Neural cell (in vitro differentiated cells): ENCODE measurements around the gene ZBTB46. TPM values are rescaled to one million over a fixed set of nuclear protein-coding genes. Genes with fewer than 3 reads are reported as not detected.

ENCODE experiments used
- H2AFZ ChIP-seq: fragments of 200-600, 300-800 bp; sonication (generic), shearing (Covaris generic); 2 replicates; pipeline ENCODE4 v1.6.0; 2014; ENCODE audit warnings: low read depth, mild to moderate bottlenecking, antibody characterized with exemption, low read length, moderate library complexity
- H3F3A ChIP-seq: fragments of 200-600 bp; shearing (Covaris generic); 2 replicates; pipeline ENCODE4 v1.6.1; 2016; ENCODE audit warnings: mild to moderate bottlenecking, moderate library complexity, mixed read lengths, antibody characterized with exemption, low read length; ENCODE audit not compliant: insufficient read depth, poor library complexity, severe bottlenecking
- H3K27ac ChIP-seq: fragments of 200-600, 300-800 bp; sonication (generic), shearing (Covaris generic); 2 replicates; pipeline ENCODE4 v1.5.1; 2014; ENCODE audit warnings: mild to moderate bottlenecking, low read length, moderate library complexity
- H3K27me3 ChIP-seq: fragments of 300-800, 200-600 bp; sonication (generic), shearing (Covaris generic); 2 replicates; pipeline ENCODE4 v1.6.0; 2014; ENCODE audit warnings: mild to moderate bottlenecking, low read depth, low read length, moderate library complexity; ENCODE audit not compliant: insufficient read depth
- H3K36me3 ChIP-seq: fragments of 300-800, 200-600 bp; sonication (generic), shearing (Covaris generic); 2 replicates; pipeline ENCODE4 v1.5.1; 2014; ENCODE audit warnings: mild to moderate bottlenecking, antibody characterized with exemption, low read length, moderate library complexity; ENCODE audit not compliant: insufficient read depth
- H3K4me2 ChIP-seq: fragments of 300-800, 200-600 bp; sonication (generic), shearing (Covaris generic); 2 replicates; pipeline ENCODE4 v1.6.0; 2014; ENCODE audit warnings: mild to moderate bottlenecking, low read length
- H3K4me3 ChIP-seq: fragments of 300-800, 200-600 bp; sonication (generic), shearing (Covaris generic); 2 replicates; pipeline ENCODE4 v1.5.1; 2014; ENCODE audit warnings: mild to moderate bottlenecking, low read length, moderate library complexity
- H3K79me2 ChIP-seq: fragments of 200-600 bp; shearing (Covaris generic); replicated peaks from 2 replicates; pipeline ENCODE4 v1.6.0; 2014; ENCODE audit warnings: mild to moderate bottlenecking, low read length, moderate library complexity; ENCODE audit not compliant: insufficient read depth
- H3K9ac ChIP-seq: fragments of 300-800, 200-600 bp; sonication (generic), shearing (Covaris generic); 2 replicates; pipeline ENCODE4 v1.6.1; 2016; ENCODE audit warnings: mild to moderate bottlenecking, low read length, mixed read lengths
- H3K9me2 ChIP-seq: fragments of 200-600 bp; shearing (Covaris generic); 2 replicates; pipeline ENCODE4 v1.6.1; 2016; ENCODE audit warnings: mild to moderate bottlenecking, low read length, mixed read lengths; ENCODE audit not compliant: insufficient read depth
- H3K9me3 ChIP-seq: fragments of 200-600, 300-800 bp; sonication (generic), shearing (Covaris generic); 2 replicates; pipeline ENCODE4 v1.6.1; 2016; ENCODE audit warnings: mild to moderate bottlenecking, mixed run types, low read length, moderate library complexity, mixed read lengths
- H4K20me1 ChIP-seq: fragments of 200-600 bp; shearing (Covaris generic); 2 replicates; pipeline ENCODE4 v1.6.1; 2016; ENCODE audit warnings: mild to moderate bottlenecking, mixed run types; ENCODE audit not compliant: insufficient read depth
- CTCF ChIP-seq: fragments of 450-650 bp; IDR thresholded peaks from 2 replicates; pipeline ENCODE4 v1.5.1; 2014; ENCODE audit warnings: antibody characterized with exemption, mild to moderate bottlenecking, moderate library complexity; ENCODE audit not compliant: poor library complexity, severe bottlenecking
- EP300 ChIP-seq: fragments of 450-650 bp; conservative IDR thresholded peaks from 2 replicates; pipeline ENCODE4 v1.6.1; 2014; ENCODE audit warnings: antibody characterized with exemption, mild to moderate bottlenecking, moderate library complexity; ENCODE audit not compliant: poor library complexity, severe bottlenecking
- EZH2 ChIP-seq: fragments of 200-600, 300-800 bp; shearing (Covaris generic), sonication (generic); IDR thresholded peaks from 2 replicates; pipeline ENCODE4 v1.6.1; 2014; ENCODE audit warnings: antibody characterized with exemption, low read length, borderline replicate concordance, mild to moderate bottlenecking; ENCODE audit not compliant: insufficient read depth, poor library complexity, severe bottlenecking
- MXI1 ChIP-seq: fragments of 450-650 bp; conservative IDR thresholded peaks from 2 replicates; pipeline ENCODE4 v1.6.1; 2014; ENCODE audit warnings: antibody characterized with exemption, mild to moderate bottlenecking; ENCODE audit not compliant: poor library complexity, severe bottlenecking
- POLR2AphosphoS5 ChIP-seq: IDR thresholded peaks from 2 replicates; pipeline ENCODE4 v1.6.1; 2012
- RAD21 ChIP-seq: fragments of 450-650 bp; conservative IDR thresholded peaks from 2 replicates; pipeline ENCODE4 v1.6.1; 2014; ENCODE audit warnings: antibody characterized with exemption, mild to moderate bottlenecking, moderate library complexity
- REST ChIP-seq: IDR thresholded peaks from 2 replicates; pipeline ENCODE4 v1.6.1; 2012; ENCODE audit warnings: borderline replicate concordance
- SMC3 ChIP-seq: fragments of 450-650 bp; conservative IDR thresholded peaks from 2 replicates; pipeline ENCODE4 v1.6.1; 2014; ENCODE audit warnings: antibody characterized with exemption, mild to moderate bottlenecking, moderate library complexity; ENCODE audit not compliant: poor library complexity
- TAF1 ChIP-seq: IDR thresholded peaks from 2 replicates; pipeline ENCODE4 v1.6.1; 2012; ENCODE audit warnings: low read depth
- polyA plus RNA-seq: library from polyadenylated mRNA; depleted of rRNA; stranded (reverse); fragments of >200 nt; gene quantifications from 2 replicates; pipeline ENCODE4 v1.2.3, GENCODE V29; 2014

The ZBTB46 gene
- polyA plus RNA-seq, 1 donor from 2014 or later: 15.0 TPM

GRCh38 chr20:63754008-63754407 is 77.1 kb downstream of the ZBTB46 start:
- no peak overlapping the region for H3K4me2 ChIP-seq
- H3K27ac ChIP-seq: no peak overlapping the region
- TF ChIP-seq EP300 (no peak), MXI1 (no peak), CTCF (no peak), SMC3 (no peak), REST (no peak), RAD21 (no peak), EZH2 (no peak), TAF1 (no peak), POLR2AphosphoS5 (no peak)

GRCh38 chr20:63753381-63753780 is 77.7 kb downstream of the ZBTB46 start:
- no peaks in the 10 kb centered on the region for H3F3A ChIP-seq
- H3K36me3 ChIP-seq: no peaks in the 10 kb centered on the region
- H3K4me2 ChIP-seq: no peak overlapping the region
- no peak overlapping the region for H2AFZ ChIP-seq
- H3K9ac ChIP-seq: no peak overlapping the region
- no peak overlapping the region for H3K27ac ChIP-seq
- no peaks in the 10 kb centered on the region for H3K9me2 ChIP-seq
- H3K9me3 ChIP-seq: no peaks in the 10 kb centered on the region
- H3K79me2 ChIP-seq: no peaks in the 10 kb centered on the region
- no peaks in the 10 kb centered on the region for H4K20me1 ChIP-seq
- TF ChIP-seq SMC3 (no peak), REST (no peak), CTCF (no peak), EP300 (no peak), EZH2 (no peak), POLR2AphosphoS5 (no peak), RAD21 (no peak), MXI1 (no peak), TAF1 (no peak)
- H3K27me3 ChIP-seq: no peaks in the 10 kb centered on the region
- H3K4me3 ChIP-seq: no peak overlapping the region

More at GRCh38 chr20:63754008-63754407, 77.1 kb downstream of the ZBTB46 start:
- Histone ChIP-seq H3K4me3 (no peak overlapping the region), H3K36me3 (no peaks in the 10 kb centered on the region), H4K20me1 (no peaks in the 10 kb centered on the region), H3K9me3 (no peaks in the 10 kb centered on the region), H3K79me2 (no peaks in the 10 kb centered on the region), H3K9ac (no peak overlapping the region), H3K9me2 (no peaks in the 10 kb centered on the region), H3F3A (no peaks in the 10 kb centered on the region), H3K27me3 (no peaks in the 10 kb centered on the region), H2AFZ (no peak overlapping the region)
